Neural cell (in vitro differentiated cells): Measurements from ENCODE around the gene WDR81. TPM values are rescaled to one million over a fixed set of nuclear protein-coding genes. Genes with fewer than 3 reads are reported as not detected.

Experiments
- H2AFZ ChIP-seq: fragments of 200-600, 300-800 bp; sonication (generic), shearing (Covaris generic); 2 replicates; pipeline ENCODE4 v1.6.0; 2014; ENCODE audit warnings: low read depth, mild to moderate bottlenecking, antibody characterized with exemption, low read length, moderate library complexity
- H3F3A ChIP-seq: fragments of 200-600 bp; shearing (Covaris generic); 2 replicates; pipeline ENCODE4 v1.6.1; 2016; ENCODE audit warnings: mild to moderate bottlenecking, moderate library complexity, mixed read lengths, antibody characterized with exemption, low read length; ENCODE audit not compliant: insufficient read depth, poor library complexity, severe bottlenecking
- H3K27ac ChIP-seq: fragments of 200-600, 300-800 bp; sonication (generic), shearing (Covaris generic); 2 replicates; pipeline ENCODE4 v1.5.1; 2014; ENCODE audit warnings: mild to moderate bottlenecking, low read length, moderate library complexity
- H3K27me3 ChIP-seq: fragments of 300-800, 200-600 bp; sonication (generic), shearing (Covaris generic); 2 replicates; pipeline ENCODE4 v1.6.0; 2014; ENCODE audit warnings: mild to moderate bottlenecking, low read depth, low read length, moderate library complexity; ENCODE audit not compliant: insufficient read depth
- H3K36me3 ChIP-seq: fragments of 300-800, 200-600 bp; sonication (generic), shearing (Covaris generic); 2 replicates; pipeline ENCODE4 v1.5.1; 2014; ENCODE audit warnings: mild to moderate bottlenecking, antibody characterized with exemption, low read length, moderate library complexity; ENCODE audit not compliant: insufficient read depth
- H3K4me2 ChIP-seq: fragments of 300-800, 200-600 bp; sonication (generic), shearing (Covaris generic); 2 replicates; pipeline ENCODE4 v1.6.0; 2014; ENCODE audit warnings: mild to moderate bottlenecking, low read length
- H3K4me3 ChIP-seq: fragments of 300-800, 200-600 bp; sonication (generic), shearing (Covaris generic); 2 replicates; pipeline ENCODE4 v1.5.1; 2014; ENCODE audit warnings: mild to moderate bottlenecking, low read length, moderate library complexity
- H3K79me2 ChIP-seq: fragments of 200-600 bp; shearing (Covaris generic); replicated peaks from 2 replicates; pipeline ENCODE4 v1.6.0; 2014; ENCODE audit warnings: mild to moderate bottlenecking, low read length, moderate library complexity; ENCODE audit not compliant: insufficient read depth
- H3K9ac ChIP-seq: fragments of 300-800, 200-600 bp; sonication (generic), shearing (Covaris generic); 2 replicates; pipeline ENCODE4 v1.6.1; 2016; ENCODE audit warnings: mild to moderate bottlenecking, low read length, mixed read lengths
- H3K9me2 ChIP-seq: fragments of 200-600 bp; shearing (Covaris generic); 2 replicates; pipeline ENCODE4 v1.6.1; 2016; ENCODE audit warnings: mild to moderate bottlenecking, low read length, mixed read lengths; ENCODE audit not compliant: insufficient read depth
- H3K9me3 ChIP-seq: fragments of 200-600, 300-800 bp; sonication (generic), shearing (Covaris generic); 2 replicates; pipeline ENCODE4 v1.6.1; 2016; ENCODE audit warnings: mild to moderate bottlenecking, mixed run types, low read length, moderate library complexity, mixed read lengths
- H4K20me1 ChIP-seq: fragments of 200-600 bp; shearing (Covaris generic); 2 replicates; pipeline ENCODE4 v1.6.1; 2016; ENCODE audit warnings: mild to moderate bottlenecking, mixed run types; ENCODE audit not compliant: insufficient read depth
- EP300 ChIP-seq: fragments of 450-650 bp; conservative IDR thresholded peaks from 2 replicates; pipeline ENCODE4 v1.6.1; 2014; ENCODE audit warnings: antibody characterized with exemption, mild to moderate bottlenecking, moderate library complexity; ENCODE audit not compliant: poor library complexity, severe bottlenecking
- EZH2 ChIP-seq: fragments of 200-600, 300-800 bp; shearing (Covaris generic), sonication (generic); IDR thresholded peaks from 2 replicates; pipeline ENCODE4 v1.6.1; 2014; ENCODE audit warnings: antibody characterized with exemption, low read length, borderline replicate concordance, mild to moderate bottlenecking; ENCODE audit not compliant: insufficient read depth, poor library complexity, severe bottlenecking
- MXI1 ChIP-seq: fragments of 450-650 bp; conservative IDR thresholded peaks from 2 replicates; pipeline ENCODE4 v1.6.1; 2014; ENCODE audit warnings: antibody characterized with exemption, mild to moderate bottlenecking; ENCODE audit not compliant: poor library complexity, severe bottlenecking
- POLR2AphosphoS5 ChIP-seq: IDR thresholded peaks from 2 replicates; pipeline ENCODE4 v1.6.1; 2012
- RAD21 ChIP-seq: fragments of 450-650 bp; conservative IDR thresholded peaks from 2 replicates; pipeline ENCODE4 v1.6.1; 2014; ENCODE audit warnings: antibody characterized with exemption, mild to moderate bottlenecking, moderate library complexity
- REST ChIP-seq: IDR thresholded peaks from 2 replicates; pipeline ENCODE4 v1.6.1; 2012; ENCODE audit warnings: borderline replicate concordance
- SMC3 ChIP-seq: fragments of 450-650 bp; conservative IDR thresholded peaks from 2 replicates; pipeline ENCODE4 v1.6.1; 2014; ENCODE audit warnings: antibody characterized with exemption, mild to moderate bottlenecking, moderate library complexity; ENCODE audit not compliant: poor library complexity
- TAF1 ChIP-seq: IDR thresholded peaks from 2 replicates; pipeline ENCODE4 v1.6.1; 2012; ENCODE audit warnings: low read depth
- polyA plus RNA-seq: library from polyadenylated mRNA; depleted of rRNA; stranded (reverse); fragments of >200 nt; gene quantifications from 2 replicates; pipeline ENCODE4 v1.2.3, GENCODE V29; 2014
- TF ChIP-seq, protein P1 (sequence below): fragments of 450-650 bp; IDR thresholded peaks from 2 replicates; pipeline ENCODE4 v1.5.1; 2014; ENCODE audit warnings: antibody characterized with exemption, mild to moderate bottlenecking, moderate library complexity; ENCODE audit not compliant: poor library complexity, severe bottlenecking

Gene WDR81
- polyA plus RNA-seq, 1 donor from 2014 or later = 5.4 TPM

- H3F3A ChIP-seq = no peaks in the 10 kb centered on the region
- no peaks in the 10 kb centered on the region for H4K20me1 ChIP-seq
- no peak overlapping the region for H2AFZ ChIP-seq
- H3K9ac ChIP-seq = no peak overlapping the region
- H3K36me3 ChIP-seq = no peaks in the 10 kb centered on the region
- H3K4me3 ChIP-seq = no peak overlapping the region
- no peaks in the 10 kb centered on the region for H3K9me2 ChIP-seq
- TF ChIP-seq EP300 (no peak), RAD21 (no peak), SMC3 (no peak), REST (no peak), TAF1 (no peak), EZH2 (no peak), POLR2AphosphoS5 (no peak), MXI1 (no peak)
- TF ChIP-seq, protein P1, sequence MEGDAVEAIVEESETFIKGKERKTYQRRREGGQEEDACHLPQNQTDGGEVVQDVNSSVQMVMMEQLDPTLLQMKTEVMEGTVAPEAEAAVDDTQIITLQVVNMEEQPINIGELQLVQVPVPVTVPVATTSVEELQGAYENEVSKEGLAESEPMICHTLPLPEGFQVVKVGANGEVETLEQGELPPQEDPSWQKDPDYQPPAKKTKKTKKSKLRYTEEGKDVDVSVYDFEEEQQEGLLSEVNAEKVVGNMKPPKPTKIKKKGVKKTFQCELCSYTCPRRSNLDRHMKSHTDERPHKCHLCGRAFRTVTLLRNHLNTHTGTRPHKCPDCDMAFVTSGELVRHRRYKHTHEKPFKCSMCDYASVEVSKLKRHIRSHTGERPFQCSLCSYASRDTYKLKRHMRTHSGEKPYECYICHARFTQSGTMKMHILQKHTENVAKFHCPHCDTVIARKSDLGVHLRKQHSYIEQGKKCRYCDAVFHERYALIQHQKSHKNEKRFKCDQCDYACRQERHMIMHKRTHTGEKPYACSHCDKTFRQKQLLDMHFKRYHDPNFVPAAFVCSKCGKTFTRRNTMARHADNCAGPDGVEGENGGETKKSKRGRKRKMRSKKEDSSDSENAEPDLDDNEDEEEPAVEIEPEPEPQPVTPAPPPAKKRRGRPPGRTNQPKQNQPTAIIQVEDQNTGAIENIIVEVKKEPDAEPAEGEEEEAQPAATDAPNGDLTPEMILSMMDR = no peak
- H3K27ac ChIP-seq = no peak overlapping the region
- no peak overlapping the region for H3K4me2 ChIP-seq
- no peaks in the 10 kb centered on the region for H3K27me3 ChIP-seq
- no peaks in the 10 kb centered on the region for H3K79me2 ChIP-seq
- H3K9me3 ChIP-seq = no peaks in the 10 kb centered on the region
Measured at GRCh38 chr17:1744551-1745512, 20.3 kb downstream of the WDR81 start.

GRCh38 chr17:1745513-1746020 lies 21.1 kb downstream of the WDR81 start:
- H4K20me1 ChIP-seq = no peaks in the 10 kb centered on the region
- no peak overlapping the region for H3K4me2 ChIP-seq
- TF ChIP-seq, protein P1 = no peak
- no peak for TF ChIP-seq RAD21
- no peak for TF ChIP-seq POLR2AphosphoS5
- no peak for TF ChIP-seq EZH2
- TF ChIP-seq SMC3 = no peak
- no peak for TF ChIP-seq EP300
- no peak for TF ChIP-seq TAF1
- no peak for TF ChIP-seq MXI1
- no peak for TF ChIP-seq REST
- no peaks in the 10 kb centered on the region for H3K27me3 ChIP-seq
- H3K4me3 ChIP-seq = no peak overlapping the region
- H3K9me3 ChIP-seq = no peaks in the 10 kb centered on the region
- no peak overlapping the region for H3K27ac ChIP-seq
- H3F3A ChIP-seq = no peaks in the 10 kb centered on the region
- no peaks in the 10 kb centered on the region for H3K9me2 ChIP-seq
- H3K79me2 ChIP-seq = no peaks in the 10 kb centered on the region
- no peaks in the 10 kb centered on the region for H3K36me3 ChIP-seq
- H3K9ac ChIP-seq = no peak overlapping the region
- H2AFZ ChIP-seq = no peak overlapping the region
